NCI-H2171 (cell line): ENCODE data around the gene MEF2D.
A peak's percentile ranks its signal among the peaks of the same experiment; 100 is the strongest.

ENCODE experiments used
- DNase-seq: peaks from one replicate; lab custom pipeline; 2025; lab: John Stamatoyannopoulos, UW

MEF2D gene

GRCh38 chr1:156524481-156524869 is 23.9 kb upstream of the MEF2D start:
- no peak for DNase-seq

- DNase-seq, result no peak
These were observed 23.4 kb upstream of the MEF2D start for GRCh38 chr1:156523801-156524480.

GRCh38 chr1:156522443-156522970 is 21.9 kb upstream of the MEF2D start:
- DNase-seq, result no peak

- no peak for DNase-seq
These were observed 17.2 kb upstream of the MEF2D start for GRCh38 chr1:156517748-156518147.

GRCh38 chr1:156516821-156517220 is 16.2 kb upstream of the MEF2D start:
- no peak for DNase-seq

- DNase-seq, result no peak
These were observed 15.4 kb upstream of the MEF2D start for GRCh38 chr1:156515956-156516355.

- no peak for DNase-seq
These were observed 12.6 kb upstream of the MEF2D start for GRCh38 chr1:156513185-156513584.

GRCh38 chr1:156511644-156512043 is 11.1 kb upstream of the MEF2D start:
- no peak for DNase-seq

- no peak for DNase-seq
These were observed 10.1 kb upstream of the MEF2D start for GRCh38 chr1:156510709-156511108.

- DNase-seq, result no peak
These were observed 9.0 kb upstream of the MEF2D start for GRCh38 chr1:156509424-156510034.

GRCh38 chr1:156508955-156509234 is 8.3 kb upstream of the MEF2D start:
- no peak for DNase-seq

GRCh38 chr1:156508205-156508954 is 7.8 kb upstream of the MEF2D start:
- DNase-seq, result no peak

- no peak for DNase-seq
These were observed 5.9 kb upstream of the MEF2D start for GRCh38 chr1:156506450-156506849.

- DNase-seq, result no peak
These were observed 5.2 kb upstream of the MEF2D start for GRCh38 chr1:156505679-156506298.

GRCh38 chr1:156504821-156505678 is 4.5 kb upstream of the MEF2D start:
- DNase-seq, result peak; percentile 77

GRCh38 chr1:156504438-156504813 is 3.9 kb upstream of the MEF2D start:
- DNase-seq, result no peak

- no peak for DNase-seq
These were observed 3.3 kb upstream of the MEF2D start for GRCh38 chr1:156503698-156504437.

GRCh38 chr1:156502894-156503697 is 2.5 kb upstream of the MEF2D start:
- no peak for DNase-seq

GRCh38 chr1:156502391-156502893 is 1.9 kb upstream of the MEF2D start:
- DNase-seq, result no peak
